ENCODE measurements around the gene NOTCH3. TPM values are rescaled to one million over a fixed set of nuclear protein-coding genes. Genes with fewer than 3 reads are reported as not detected.

The NOTCH3 gene
- total RNA-seq, 1 donor, result 51.8 TPM

- no peak overlapping the region for H3K4me2 ChIP-seq (ENCODE audit: insufficient read depth, low read length)
- H3K4me3 ChIP-seq (ENCODE audit: insufficient read depth, low read length), result no peak overlapping the region
- H3K9me3 ChIP-seq (ENCODE audit: low read depth, low read length), result no peaks in the 10 kb centered on the region
- DNase-seq (ENCODE audit: insufficient read length, low spot score, missing footprints), result no peak
- H3K79me2 ChIP-seq (ENCODE audit: insufficient read depth, low read length), result peaks cover 5% of the 10 kb centered on the region
- H4K20me1 ChIP-seq (ENCODE audit: insufficient read depth, low read length), result no peaks in the 10 kb centered on the region
- H3K27me3 ChIP-seq (ENCODE audit: insufficient read depth, low read length), result peaks cover 3% of the 10 kb centered on the region
- no peak overlapping the region for H3K27ac ChIP-seq (ENCODE audit: low read depth, low read length)
- H3K36me3 ChIP-seq (ENCODE audit: insufficient read depth, low read length), result no peaks in the 10 kb centered on the region
- peaks cover 8% of the 10 kb centered on the region for H3K4me1 ChIP-seq (ENCODE audit: insufficient read depth, low read length)
- TF ChIP-seq CTCF (IDR thresholded peaks at IDR 0.05; ENCODE audit: extremely low read depth, low read depth, low read length), result no peak
- H2AFZ ChIP-seq (ENCODE audit: low read length), result no peak overlapping the region
Measured at GRCh38 chr19:15129856-15130585, 70.8 kb downstream of the NOTCH3 start.

- Histone ChIP-seq H3K36me3 (ENCODE audit: insufficient read depth, low read length) (peaks cover under 1% of the 10 kb centered on the region), H4K20me1 (ENCODE audit: insufficient read depth, low read length) (peaks cover 4% of the 10 kb centered on the region), H2AFZ (ENCODE audit: low read length) (no peak overlapping the region), H3K4me2 (ENCODE audit: insufficient read depth, low read length) (no peak overlapping the region), H3K9me3 (ENCODE audit: low read depth, low read length) (no peaks in the 10 kb centered on the region), H3K79me2 (ENCODE audit: insufficient read depth, low read length) (peaks cover 21% of the 10 kb centered on the region), H3K4me1 (ENCODE audit: insufficient read depth, low read length) (peaks cover 19% of the 10 kb centered on the region), H3K27ac (ENCODE audit: low read depth, low read length) (no peak overlapping the region), H3K27me3 (ENCODE audit: insufficient read depth, low read length) (peaks cover 3% of the 10 kb centered on the region), H3K4me3 (ENCODE audit: insufficient read depth, low read length) (no peak overlapping the region)
- TF ChIP-seq CTCF (IDR thresholded peaks at IDR 0.05; ENCODE audit: extremely low read depth, low read depth, low read length), result no peak
- no peak for DNase-seq (ENCODE audit: insufficient read length, low spot score, missing footprints)
Measured at GRCh38 chr19:15128162-15128770, 72.5 kb downstream of the NOTCH3 start.

GRCh38 chr19:15126131-15126910 is 74.5 kb downstream of the NOTCH3 start:
- peak; percentile 22 for DNase-seq (ENCODE audit: insufficient read length, low spot score, missing footprints)
- peaks cover 4% of the 10 kb centered on the region for H4K20me1 ChIP-seq (ENCODE audit: insufficient read depth, low read length)
- peak overlapping the region; percentile 70 for H3K27ac ChIP-seq (ENCODE audit: low read depth, low read length)
- H3K4me1 ChIP-seq (ENCODE audit: insufficient read depth, low read length), result peaks cover 19% of the 10 kb centered on the region
- TF ChIP-seq CTCF (IDR thresholded peaks at IDR 0.05; ENCODE audit: extremely low read depth, low read depth, low read length), result no peak
- no peaks in the 10 kb centered on the region for H3K9me3 ChIP-seq (ENCODE audit: low read depth, low read length)
- H3K27me3 ChIP-seq (ENCODE audit: insufficient read depth, low read length), result peaks cover 3% of the 10 kb centered on the region
- peak overlapping the region; percentile 85 for H2AFZ ChIP-seq (ENCODE audit: low read length)
- peaks cover 27% of the 10 kb centered on the region for H3K79me2 ChIP-seq (ENCODE audit: insufficient read depth, low read length)
- H3K36me3 ChIP-seq (ENCODE audit: insufficient read depth, low read length), result peaks cover 4% of the 10 kb centered on the region
- peak overlapping the region; percentile 88 for H3K4me3 ChIP-seq (ENCODE audit: insufficient read depth, low read length)
- H3K4me2 ChIP-seq (ENCODE audit: insufficient read depth, low read length), result peak overlapping the region; percentile 87

All from osteoblast (primary cell).